Panc1 (cell line): ENCODE measurements around the gene SEPTIN2.

Experiments used
- CTCF ChIP-seq: fragments of 450-650 bp; IDR thresholded peaks from 2 replicates; pipeline ENCODE4 v1.5.1; 2017; ENCODE audit warnings: mild to moderate bottlenecking
- POLR2AphosphoS5 ChIP-seq: IDR thresholded peaks from 2 replicates; pipeline ENCODE4 v1.6.1; 2012; ENCODE audit warnings: mild to moderate bottlenecking, low read depth, low read length, moderate library complexity
- REST ChIP-seq, 2 experiments: IDR thresholded peaks; 2 replicates each; pipeline ENCODE4 v1.6.1; 2011 to 2012; ENCODE audit warnings: low read depth in 2 of 2, control low read depth in 1 of 2, low read length in 1 of 2, mild to moderate bottlenecking in 1 of 2, moderate library complexity in 1 of 2; ENCODE audit not compliant: insufficient read depth in 1 of 2
- TCF7L2 ChIP-seq: IDR thresholded peaks from 2 replicates; pipeline ENCODE4 v1.6.1; 2011; ENCODE audit warnings: mild to moderate bottlenecking, low read depth, low read length, inconsistent platforms

- TF ChIP-seq REST (IDR thresholded peaks at IDR 0.05; ENCODE audit: insufficient read depth in 1 of 2, low read depth in 2 of 2, low read length in 1 of 2) (no peak), POLR2AphosphoS5 (no peak), TCF7L2 (no peak), CTCF (no peak)
Observed at GRCh38 chr2:241393524-241394196, 77.9 kb downstream of the SEPTIN2 start.
